ENCODE results near the gene TMEM151B.
A peak's percentile ranks its signal among the peaks of the same experiment; 100 is the strongest.

The TMEM151B gene

GRCh38 chr6:44263354-44264100 is 6.7 kb upstream of the TMEM151B start:
- Histone ChIP-seq H3K27me3 (replicated peaks in 2 of 5; ENCODE audit: control insufficient read depth in 4 of 5, insufficient read depth in 5 of 5, low read length in 4 of 5) (peaks cover 0 to 3% (median 0%) of the 10 kb centered on the region in 5 experiments), H3K4me3 (ENCODE audit: control insufficient read depth in 1 of 7, extremely low read depth in 1 of 7, insufficient read depth in 4 of 7, low read depth in 2 of 7, low read length in 6 of 7) (peak overlapping the region; percentile 5 to 91 (median 85)), H3K36me3 (ENCODE audit: control insufficient read depth in 4 of 4, insufficient read depth in 4 of 4, low read length in 3 of 4) (peaks cover 8 to 46% (median 30%) of the 10 kb centered on the region in 4 experiments), H3K4me1 (ENCODE audit: control extremely low read depth in 1 of 4, control insufficient read depth in 4 of 4, insufficient read depth in 4 of 4, low read length in 3 of 4) (peaks cover 8 to 46% (median 36%) of the 10 kb centered on the region in 4 experiments), H3K27ac (ENCODE audit: insufficient read depth in 1 of 2, low read depth in 1 of 2, low read length in 2 of 2, poor library complexity in 1 of 2, severe bottlenecking in 2 of 2) (peak overlapping the region; percentile 86 to 92), H3K9me3 (ENCODE audit: control extremely low read depth in 1 of 5, control insufficient read depth in 4 of 5, insufficient read depth in 2 of 5, low read depth in 1 of 5, low read length in 4 of 5) (no peaks in the 10 kb centered on the region)
- 0% methylated on average over 4 of the region's 9 CpGs for WGBS (ENCODE audit: insufficient coverage)
- CTCF ChIA-PET, result interaction anchor here (1.0 to 2.0 kb wide), 9 partner anchors 7 to 86 kb away, joined by 3 to 7 read pairs (median 3); partner anchors contain the start of gene AARS2
- POLR2A ChIA-PET, result interaction anchor here (0.7 to 3.8 kb wide), 7 partner anchors 9 to 49 kb away, joined by 3 to 40 read pairs (median 4); partner anchors contain the start of genes AARS2 and HSP90AB1
- DNase-seq, result peak in 2 of 3 donors; percentile 86

- ChIA-PET CTCF (interaction anchor here (0.6 to 2.0 kb wide), 11 partner anchors 8 to 169 kb away, joined by 3 to 7 read pairs (median 3); partner anchors contain the start of gene AARS2), POLR2A (interaction anchor here (0.6 to 3.8 kb wide), 8 partner anchors 10 to 49 kb away, joined by 3 to 40 read pairs (median 4); partner anchors contain the start of genes AARS2 and HSP90AB1)
- Histone ChIP-seq H3K9me3 (ENCODE audit: control extremely low read depth in 1 of 5, control insufficient read depth in 4 of 5, insufficient read depth in 2 of 5, low read depth in 1 of 5, low read length in 4 of 5) (no peaks in the 10 kb centered on the region), H3K4me3 (ENCODE audit: control insufficient read depth in 1 of 7, extremely low read depth in 1 of 7, insufficient read depth in 4 of 7, low read depth in 2 of 7, low read length in 6 of 7) (peak overlapping the region; percentile 70 to 91 (median 85)), H3K36me3 (ENCODE audit: control insufficient read depth in 4 of 4, insufficient read depth in 4 of 4, low read length in 3 of 4) (peaks cover 8 to 38% (median 22%) of the 10 kb centered on the region in 4 experiments), H3K27ac (ENCODE audit: insufficient read depth in 1 of 2, low read depth in 1 of 2, low read length in 2 of 2, poor library complexity in 1 of 2, severe bottlenecking in 2 of 2) (peak overlapping the region; percentile 86 to 92), H3K4me1 (ENCODE audit: control extremely low read depth in 1 of 4, control insufficient read depth in 4 of 4, insufficient read depth in 4 of 4, low read length in 3 of 4) (peaks cover 8 to 46% (median 36%) of the 10 kb centered on the region in 4 experiments), H3K27me3 (replicated peaks in 2 of 5; ENCODE audit: control insufficient read depth in 4 of 5, insufficient read depth in 5 of 5, low read length in 4 of 5) (peaks cover 2 to 12% (median 3%) of the 10 kb centered on the region in 5 experiments)
- 4% methylated on average over 5 of the region's 13 CpGs for WGBS (ENCODE audit: insufficient coverage)
- peak; percentile 77 to 95 (median 91) for DNase-seq
Observed at GRCh38 chr6:44264154-44265006, 5.9 kb upstream of the TMEM151B start.

GRCh38 chr6:44265007-44265721 is 5.1 kb upstream of the TMEM151B start, which contains the start of gene NFKBIE:
Gene NFKBIE (minus strand): TSS chr6:44265551. CDS start chr6:44265346, 205 bp downstream.
- H3K4me3 ChIP-seq (ENCODE audit: control insufficient read depth in 1 of 7, extremely low read depth in 1 of 7, insufficient read depth in 4 of 7, low read depth in 2 of 7, low read length in 6 of 7), result peak within 1 kb of the TSS; percentile 70 to 91 (median 85)
- no peaks in the 10 kb centered on the region for H3K9me3 ChIP-seq (ENCODE audit: control extremely low read depth in 1 of 5, control insufficient read depth in 4 of 5, insufficient read depth in 2 of 5, low read depth in 1 of 5, low read length in 4 of 5)
- H3K36me3 ChIP-seq (ENCODE audit: control insufficient read depth in 4 of 4, insufficient read depth in 4 of 4, low read length in 3 of 4), result peaks cover 4 to 30% (median 15%) of the 10 kb centered on the region in 4 experiments
- DNase-seq, result peak in 1 of 3 donors; percentile 91
- H3K27me3 ChIP-seq (replicated peaks in 2 of 5; ENCODE audit: control insufficient read depth in 4 of 5, insufficient read depth in 5 of 5, low read length in 4 of 5), result peaks cover 3 to 20% (median 10%) of the 10 kb centered on the region in 5 experiments
- ChIA-PET CTCF (interaction anchor here (1.0 to 11.0 kb wide), 12 partner anchors 9 to 170 kb away, joined by 3 to 202 read pairs (median 4); partner anchors contain the start of gene AARS2), POLR2A (interaction anchor here (1.0 to 3.8 kb wide), 5 partner anchors 11 to 48 kb away, joined by 4 to 40 read pairs (median 5); partner anchors contain the start of genes AARS2 and HSP90AB1)
- H3K27ac ChIP-seq (ENCODE audit: insufficient read depth in 1 of 2, low read depth in 1 of 2, low read length in 2 of 2, poor library complexity in 1 of 2, severe bottlenecking in 2 of 2), result peak within 1 kb of the TSS; percentile 86 to 92
- 0% methylated on average over 64 of the region's 72 CpGs for WGBS (ENCODE audit: insufficient coverage)
- H3K4me1 ChIP-seq (ENCODE audit: control extremely low read depth in 1 of 4, control insufficient read depth in 4 of 4, insufficient read depth in 4 of 4, low read length in 3 of 4), result peaks cover 8 to 46% (median 39%) of the 10 kb centered on the region in 4 experiments

GRCh38 chr6:44265722-44266233 is 4.5 kb upstream of the TMEM151B start:
- DNase-seq, result peak in 2 of 3 donors; percentile 96 to 97
- WGBS (ENCODE audit: insufficient coverage), result 66% methylated on average over 11 of the region's 17 CpGs
- Histone ChIP-seq H3K9me3 (ENCODE audit: control extremely low read depth in 1 of 5, control insufficient read depth in 4 of 5, insufficient read depth in 2 of 5, low read depth in 1 of 5, low read length in 4 of 5) (no peaks in the 10 kb centered on the region), H3K4me1 (ENCODE audit: control extremely low read depth in 1 of 4, control insufficient read depth in 4 of 4, insufficient read depth in 4 of 4, low read length in 3 of 4) (peaks cover 8 to 46% (median 40%) of the 10 kb centered on the region in 4 experiments), H3K27ac (ENCODE audit: insufficient read depth in 1 of 2, low read depth in 1 of 2, low read length in 2 of 2, poor library complexity in 1 of 2, severe bottlenecking in 2 of 2) (no peak overlapping the region), H3K27me3 (replicated peaks in 2 of 5; ENCODE audit: control insufficient read depth in 4 of 5, insufficient read depth in 5 of 5, low read length in 4 of 5) (peaks cover 3 to 20% (median 10%) of the 10 kb centered on the region in 5 experiments), H3K36me3 (ENCODE audit: control insufficient read depth in 4 of 4, insufficient read depth in 4 of 4, low read length in 3 of 4) (peaks cover 2 to 24% (median 12%) of the 10 kb centered on the region in 4 experiments), H3K4me3 (ENCODE audit: control insufficient read depth in 1 of 7, extremely low read depth in 1 of 7, insufficient read depth in 4 of 7, low read depth in 2 of 7, low read length in 6 of 7) (peak overlapping the region in 5 of 7 experiments; percentile 70 to 91 (median 88))
- ChIA-PET CTCF (interaction anchor here (1.0 to 11.0 kb wide), 6 partner anchors 9 to 72 kb away, joined by 3 to 202 read pairs (median 22); partner anchors contain the start of gene AARS2), POLR2A (interaction anchor here (2.1 to 3.8 kb wide), 2 partner anchors 12 to 19 kb away, joined by 12 to 40 read pairs; partner anchors contain the start of gene HSP90AB1)

GRCh38 chr6:44266347-44266746 is 3.9 kb upstream of the TMEM151B start:
- Histone ChIP-seq H3K4me3 (ENCODE audit: control insufficient read depth in 1 of 7, extremely low read depth in 1 of 7, insufficient read depth in 4 of 7, low read depth in 2 of 7, low read length in 6 of 7) (no peak overlapping the region), H3K36me3 (ENCODE audit: control insufficient read depth in 4 of 4, insufficient read depth in 4 of 4, low read length in 3 of 4) (peaks cover 2 to 18% (median 9%) of the 10 kb centered on the region in 4 experiments), H3K4me1 (ENCODE audit: control extremely low read depth in 1 of 4, control insufficient read depth in 4 of 4, insufficient read depth in 4 of 4, low read length in 3 of 4) (peaks cover 8 to 46% (median 41%) of the 10 kb centered on the region in 4 experiments), H3K9me3 (ENCODE audit: control extremely low read depth in 1 of 5, control insufficient read depth in 4 of 5, insufficient read depth in 2 of 5, low read depth in 1 of 5, low read length in 4 of 5) (no peaks in the 10 kb centered on the region), H3K27ac (ENCODE audit: insufficient read depth in 1 of 2, low read depth in 1 of 2, low read length in 2 of 2, poor library complexity in 1 of 2, severe bottlenecking in 2 of 2) (no peak overlapping the region), H3K27me3 (replicated peaks in 2 of 5; ENCODE audit: control insufficient read depth in 4 of 5, insufficient read depth in 5 of 5, low read length in 4 of 5) (peaks cover 3 to 25% (median 12%) of the 10 kb centered on the region in 5 experiments)
- DNase-seq, result no peak
- POLR2A ChIA-PET, result no interaction called here
- 87% methylated on average over 3 of the region's 3 CpGs for WGBS (ENCODE audit: insufficient coverage)
- CTCF ChIA-PET, result interaction anchor here (0.7 to 11.0 kb wide), 13 partner anchors 10 to 79 kb away, joined by 3 to 202 read pairs (median 4); partner anchors contain the start of gene AARS2
